HG03520 (cell line): ENCODE results near the gene C19orf73.
"Not testable (repeated sequence)": the region's sequence is repeated elsewhere in the genome, so short reads cannot be mapped to it uniquely, and the experiment has no call there.

Experiments
- ATAC-seq: cut with Tn5 transposase; IDR thresholded peaks from one replicate; pipeline ENCODE4 v1.9.1; 2021; ENCODE audit warnings: mild to moderate bottlenecking, moderate library complexity; ENCODE audit not compliant: unreplicated experiment

The C19orf73 gene

GRCh38 chr19:49148784-49149651 is 30.1 kb upstream of the C19orf73 start:
- no peak for ATAC-seq

GRCh38 chr19:49148044-49148682 is 29.2 kb upstream of the C19orf73 start:
- ATAC-seq, result no peak

- ATAC-seq, result not testable (repeated sequence)
Measured at GRCh38 chr19:49146408-49146770, 27.4 kb upstream of the C19orf73 start.

- no peak for ATAC-seq
Measured at GRCh38 chr19:49145573-49146407, 26.8 kb upstream of the C19orf73 start.

GRCh38 chr19:49142866-49143335 is 24.0 kb upstream of the C19orf73 start:
- ATAC-seq, result no peak

GRCh38 chr19:49141352-49141751 is 22.4 kb upstream of the C19orf73 start:
- ATAC-seq, result no peak

- no peak for ATAC-seq
Measured at GRCh38 chr19:49140951-49141350, 22.0 kb upstream of the C19orf73 start.

GRCh38 chr19:49136771-49137171 is 17.8 kb upstream of the C19orf73 start:
- no peak for ATAC-seq

- ATAC-seq, result no peak
Measured at GRCh38 chr19:49135686-49136085, 16.7 kb upstream of the C19orf73 start.

GRCh38 chr19:49133621-49134454 is 14.9 kb upstream of the C19orf73 start:
- no peak for ATAC-seq

GRCh38 chr19:49132974-49133609 is 14.1 kb upstream of the C19orf73 start:
- no peak for ATAC-seq

- no peak for ATAC-seq
Measured at GRCh38 chr19:49130325-49130724, 11.4 kb upstream of the C19orf73 start.

GRCh38 chr19:49129238-49129583 is 10.3 kb upstream of the C19orf73 start:
- no peak for ATAC-seq

GRCh38 chr19:49128545-49129237 is 9.7 kb upstream of the C19orf73 start:
- ATAC-seq, result no peak

- peak; percentile 78 for ATAC-seq
Measured at GRCh38 chr19:49127674-49128544, 9.0 kb upstream of the C19orf73 start.

GRCh38 chr19:49127225-49127624 is 8.3 kb upstream of the C19orf73 start:
- ATAC-seq, result not testable (repeated sequence)

- no peak for ATAC-seq
Measured at GRCh38 chr19:49126575-49126974, 7.6 kb upstream of the C19orf73 start.

GRCh38 chr19:49125025-49125731 is 6.2 kb upstream of the C19orf73 start:
- no peak for ATAC-seq
